ENCODE measurements around the gene FH.

The FH gene

DNA sequence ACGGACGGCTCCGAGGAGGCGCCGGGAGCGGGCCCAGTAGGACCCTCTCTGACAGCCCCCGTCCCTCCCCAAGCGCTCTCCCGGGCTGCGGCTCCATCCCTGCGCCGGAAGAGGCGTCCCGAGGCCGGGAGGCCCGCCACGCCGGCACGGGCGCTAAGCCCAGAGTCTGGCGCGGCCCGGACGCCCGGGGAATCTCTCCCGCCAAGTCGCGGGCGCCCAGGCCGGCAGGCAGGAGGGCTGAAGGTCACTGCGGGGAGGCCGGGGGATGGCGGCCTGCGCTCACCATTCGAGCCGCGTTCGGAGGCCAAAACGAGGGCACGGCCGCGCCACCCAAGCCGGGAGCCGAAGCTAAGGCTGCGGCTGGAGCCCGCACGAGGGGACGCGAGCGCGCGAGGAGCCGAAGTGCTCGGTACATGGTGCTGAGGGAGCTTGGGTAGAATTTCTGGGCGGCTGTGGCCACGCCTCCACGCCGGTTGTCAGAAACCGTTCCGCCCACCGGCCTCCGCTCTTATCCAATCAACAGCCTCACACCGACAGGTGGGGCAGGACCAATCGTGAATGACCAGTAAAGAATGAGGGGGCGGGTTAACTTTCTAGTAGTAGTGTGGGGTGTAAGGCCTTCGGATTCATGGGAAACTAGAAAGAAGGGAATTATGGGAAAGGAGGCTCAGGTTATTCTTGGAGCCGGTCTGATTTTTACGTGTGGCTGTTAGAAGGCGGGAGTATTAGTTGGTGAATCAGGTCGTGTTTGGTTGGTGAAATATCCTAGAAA, at the start of gene FH:
FH (minus strand) TSS at position 448 of the 772 bp plus-strand sequence; CDS start at position 415, 33 bp downstream.
- peak; percentile 95 for DNase-seq (ENCODE audit: low spot score)

DNA sequence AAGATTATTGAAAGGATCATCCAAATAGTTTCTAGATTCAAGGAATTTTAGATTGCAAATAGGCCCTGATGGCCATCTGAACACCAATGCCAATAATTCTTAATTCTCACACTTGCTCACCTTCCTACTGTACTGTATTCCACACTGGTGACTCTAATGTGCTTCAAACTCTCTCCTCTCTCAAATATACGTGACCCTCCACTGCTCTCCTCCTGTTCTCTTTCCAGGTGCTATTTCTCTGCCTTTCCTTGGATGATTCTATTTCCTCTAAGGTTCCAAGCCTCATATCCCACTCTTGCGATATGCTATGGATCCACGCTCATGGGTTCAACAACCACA, 41.3 kb upstream of the FH start:
- DNase-seq (ENCODE audit: low spot score) = no peak

DNA sequence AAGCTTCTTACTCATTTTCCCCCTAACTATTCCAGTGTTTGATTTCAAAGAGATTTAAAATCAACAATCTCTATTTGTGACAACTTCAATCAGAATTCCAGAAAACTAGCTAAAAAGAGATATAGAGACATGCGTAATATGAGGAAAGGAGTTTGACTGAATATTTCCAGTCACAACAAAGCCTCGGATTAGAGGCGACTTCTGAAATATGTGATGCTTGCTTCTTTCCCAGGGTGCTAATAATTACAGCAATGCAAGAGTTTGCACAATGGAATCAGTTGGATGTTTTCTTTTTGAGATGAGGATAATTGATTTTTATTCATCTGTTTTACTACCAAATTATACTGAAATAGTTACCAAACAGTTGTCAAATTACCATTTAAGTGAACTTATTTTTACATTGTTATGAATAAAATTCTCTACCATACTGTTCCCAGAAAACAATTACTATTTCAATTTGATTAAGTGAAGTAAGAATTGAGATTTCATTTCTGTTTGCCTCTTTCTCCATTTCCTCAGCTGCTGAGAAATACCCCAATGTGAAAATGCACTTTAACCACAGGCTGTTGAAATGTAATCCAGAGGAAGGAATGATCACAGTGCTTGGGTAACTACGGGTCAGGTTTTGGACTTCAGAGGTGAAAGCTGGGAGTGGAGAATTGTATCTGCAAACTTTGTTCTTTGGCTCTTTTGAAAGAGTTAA, 40.7 kb upstream of the FH start:
- DNase-seq (ENCODE audit: low spot score) = no peak

DNA sequence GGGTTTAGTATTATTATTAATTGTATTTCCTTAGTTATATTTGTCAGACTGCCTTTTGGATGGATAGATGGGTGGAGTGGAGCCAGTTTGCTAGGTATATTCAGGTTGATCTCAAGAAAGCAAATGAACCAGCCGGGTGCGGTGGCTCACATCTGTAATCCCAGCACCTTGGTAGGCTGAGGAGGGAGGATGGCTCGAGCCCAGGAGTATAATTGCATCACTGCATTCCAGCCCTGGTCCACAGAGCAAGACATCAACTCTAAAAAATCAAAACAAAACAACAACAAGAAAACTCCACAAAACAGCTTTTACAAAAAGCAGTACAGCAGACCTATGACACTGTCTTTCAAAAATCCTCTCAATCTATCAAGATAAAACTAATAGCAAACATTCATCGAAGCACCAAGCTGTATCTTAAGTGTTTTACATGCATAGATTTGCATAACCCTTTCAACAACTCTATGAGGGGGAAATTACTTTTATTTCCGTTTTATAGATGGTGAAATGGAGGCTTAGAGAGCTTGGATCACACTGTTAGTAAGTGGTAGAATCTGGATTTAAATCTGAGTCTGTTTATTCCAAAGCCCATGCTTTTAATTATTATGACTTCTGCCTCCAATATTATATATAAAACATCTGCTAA, 38.1 kb upstream of the FH start:
- DNase-seq (ENCODE audit: low spot score) = no peak

DNA sequence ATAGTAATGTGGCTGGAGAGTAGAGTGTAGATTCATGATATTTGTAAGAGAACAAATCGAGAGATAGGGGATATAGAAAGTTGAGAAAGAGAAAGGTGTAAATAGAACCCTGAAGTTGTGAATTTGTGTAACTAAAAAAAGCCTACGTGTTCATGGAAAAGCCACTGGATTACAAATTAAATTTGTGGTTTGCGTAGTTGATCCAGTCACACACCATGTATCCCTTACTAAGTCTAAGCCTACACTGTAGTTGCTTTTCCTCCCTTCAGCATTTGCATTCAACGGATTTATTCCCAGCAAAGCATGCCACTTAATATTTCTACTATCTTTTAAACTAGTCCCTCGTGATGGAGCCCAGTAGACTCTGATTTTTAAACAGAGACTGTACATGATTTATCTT, 37.5 kb upstream of the FH start:
- no peak for DNase-seq (ENCODE audit: low spot score)

DNA sequence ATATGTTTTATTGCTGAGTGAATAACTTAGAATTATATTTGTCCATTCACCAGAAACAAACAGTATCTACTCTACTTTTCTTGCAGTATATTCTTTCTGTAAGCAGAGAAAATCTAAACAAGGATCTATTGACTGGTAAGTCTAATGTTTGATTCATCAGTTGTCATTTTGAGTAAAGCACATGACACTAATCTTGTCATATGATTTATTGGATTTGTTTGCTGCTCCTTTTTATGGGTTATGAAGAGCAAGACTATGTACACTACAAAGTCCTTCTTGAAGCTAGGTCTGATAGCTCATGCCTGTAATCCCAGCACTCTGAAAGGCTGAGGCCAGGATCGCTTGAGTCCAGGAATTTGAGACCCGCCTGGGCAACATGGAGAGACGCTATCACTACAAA, 36.0 kb upstream of the FH start:
- DNase-seq (ENCODE audit: low spot score) = no peak

DNA sequence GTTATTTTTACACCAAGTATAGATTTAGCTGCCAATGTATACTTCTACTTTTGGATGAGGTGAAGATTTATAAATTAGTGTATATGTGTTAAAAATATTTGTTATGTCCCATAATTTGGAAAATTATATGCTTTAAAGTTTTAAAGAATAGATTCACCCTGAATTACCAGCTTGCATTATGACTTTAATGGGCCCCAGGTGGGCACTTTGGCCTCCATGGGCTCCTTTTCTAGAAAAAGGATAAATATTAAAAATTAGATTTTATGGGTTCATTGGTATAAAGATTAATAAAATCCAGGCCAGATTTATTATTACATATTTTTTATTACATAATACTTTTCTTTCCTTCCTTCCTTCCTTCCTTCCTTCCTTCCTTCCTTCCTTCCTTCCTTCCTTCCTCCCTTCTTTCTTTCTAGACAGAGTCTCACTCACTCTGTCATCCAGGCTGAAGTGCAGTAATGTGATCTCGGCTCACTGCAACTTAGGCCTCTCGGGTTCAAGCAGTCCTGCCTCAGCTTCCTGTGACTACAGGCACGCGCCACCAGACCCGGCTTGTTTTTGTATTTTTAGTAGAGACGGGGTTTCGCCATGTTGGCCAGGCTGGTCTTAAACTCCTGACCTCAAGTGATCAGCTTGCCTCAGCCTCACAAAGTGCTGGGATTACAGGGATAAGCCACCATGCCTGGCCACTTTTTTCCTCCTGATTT, 34.5 kb upstream of the FH start:
- DNase-seq (ENCODE audit: low spot score) = no peak

DNA sequence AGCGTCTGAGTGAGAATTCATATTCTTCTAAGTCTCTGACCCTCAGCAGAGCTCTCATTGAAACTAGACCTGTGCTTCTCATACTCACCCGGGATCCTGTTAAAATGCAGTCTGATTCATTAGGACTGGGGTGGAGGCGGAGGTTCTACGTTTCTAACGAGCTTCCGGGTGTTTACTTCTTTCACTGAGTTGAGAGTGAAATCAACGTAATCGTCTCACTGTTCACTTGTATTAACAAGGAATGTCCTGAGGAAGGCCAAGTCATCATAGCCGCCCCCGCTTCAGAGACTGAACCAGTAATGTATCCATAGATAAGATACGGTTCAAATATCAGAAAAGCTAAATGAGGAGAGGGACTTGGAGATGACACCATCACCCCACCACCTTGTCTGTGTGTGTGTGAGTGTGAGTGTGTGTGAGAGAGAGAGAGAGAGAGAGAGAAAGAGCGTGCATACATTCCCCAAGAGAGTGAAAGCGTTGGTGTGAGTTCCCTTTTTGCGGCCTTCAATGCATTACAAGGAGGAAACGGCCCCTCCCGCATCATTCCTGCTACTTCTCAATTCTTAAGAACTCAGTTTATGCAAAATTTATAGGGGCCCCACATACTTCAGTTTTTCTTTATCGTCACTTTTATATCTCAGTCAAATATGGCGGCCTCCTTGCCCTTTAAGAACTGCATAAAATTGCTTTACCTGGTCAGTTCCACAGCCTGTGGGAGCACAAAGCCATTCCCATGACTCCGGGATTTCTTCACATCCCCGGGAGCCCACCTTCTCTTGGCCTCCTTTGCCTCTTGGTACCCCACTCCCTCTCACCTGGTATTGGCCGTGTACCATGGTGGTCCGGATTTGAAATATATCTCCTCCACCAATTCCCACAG, 32.4 kb upstream of the FH start:
- DNase-seq (ENCODE audit: low spot score) = no peak

DNA sequence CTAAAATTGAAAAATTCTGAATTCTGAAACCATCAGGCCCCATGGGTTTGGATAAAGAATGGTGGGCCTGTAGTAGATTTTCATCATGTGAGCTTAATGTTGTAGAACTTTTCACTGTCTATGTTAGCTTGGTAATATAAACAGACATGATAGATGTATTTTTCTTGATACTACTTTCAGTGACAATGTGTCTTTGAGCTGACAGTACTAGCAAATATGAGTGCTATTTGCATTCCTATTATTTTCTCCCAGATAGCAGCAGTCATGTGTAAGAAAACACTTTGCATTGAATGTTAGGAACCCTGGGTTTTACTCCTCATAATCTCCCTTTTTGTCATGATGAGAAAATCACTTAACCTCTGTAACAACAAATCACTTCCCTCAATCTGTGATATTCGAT, 30.8 kb upstream of the FH start:
- DNase-seq (ENCODE audit: low spot score) = no peak

DNA sequence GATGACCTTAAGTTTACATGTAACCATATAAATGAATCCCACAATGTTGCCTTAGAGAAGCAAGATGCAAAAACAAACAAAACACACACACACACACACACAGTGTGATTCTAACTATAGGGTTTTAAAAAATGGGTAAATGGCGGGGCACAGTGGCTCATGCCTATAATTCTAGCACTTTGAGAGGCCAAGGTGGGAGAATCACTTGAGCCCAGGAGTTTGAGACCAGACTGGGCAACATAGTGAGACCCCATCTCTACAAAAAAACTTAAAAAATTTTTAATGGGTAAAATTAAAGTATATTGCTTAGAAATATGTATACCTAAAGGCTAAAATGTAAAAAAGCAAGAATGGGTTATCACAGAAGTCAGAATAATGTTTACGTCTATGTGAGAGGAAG, 28.5 kb upstream of the FH start:
- DNase-seq (ENCODE audit: low spot score) = no peak

DNA sequence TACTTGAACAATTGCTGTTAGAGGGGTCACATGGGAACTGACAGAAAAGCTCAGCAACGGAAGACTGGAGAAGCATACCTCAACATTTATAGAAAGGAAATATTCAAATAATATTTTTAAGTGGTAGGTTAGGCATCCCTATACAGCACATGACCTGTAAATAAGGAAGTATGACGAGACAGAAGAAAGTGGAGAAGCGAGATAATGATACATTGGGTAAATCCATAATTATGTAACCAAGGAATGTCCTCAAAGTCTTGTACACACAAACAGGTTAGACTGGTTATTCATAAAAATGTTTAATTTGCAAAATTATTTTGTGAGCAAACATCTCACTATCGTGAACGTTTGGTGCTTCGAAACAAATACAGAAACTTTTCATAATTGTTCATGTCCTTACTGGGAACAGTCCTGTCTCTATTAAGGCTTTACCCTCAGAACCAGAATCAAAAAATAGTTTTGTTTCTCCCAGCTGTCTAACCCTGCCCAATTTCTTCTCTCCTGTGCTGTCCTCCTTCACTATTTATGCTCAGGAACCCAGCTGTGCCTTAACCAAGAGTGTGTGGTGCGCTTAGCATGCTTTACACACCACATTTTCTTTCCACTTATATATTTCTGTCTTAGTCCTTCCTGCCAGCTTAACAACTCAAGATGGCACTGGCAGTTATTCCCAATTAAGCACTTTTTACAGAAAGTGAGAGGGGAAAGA, 22.8 kb upstream of the FH start:
- no peak for DNase-seq (ENCODE audit: low spot score)

DNA sequence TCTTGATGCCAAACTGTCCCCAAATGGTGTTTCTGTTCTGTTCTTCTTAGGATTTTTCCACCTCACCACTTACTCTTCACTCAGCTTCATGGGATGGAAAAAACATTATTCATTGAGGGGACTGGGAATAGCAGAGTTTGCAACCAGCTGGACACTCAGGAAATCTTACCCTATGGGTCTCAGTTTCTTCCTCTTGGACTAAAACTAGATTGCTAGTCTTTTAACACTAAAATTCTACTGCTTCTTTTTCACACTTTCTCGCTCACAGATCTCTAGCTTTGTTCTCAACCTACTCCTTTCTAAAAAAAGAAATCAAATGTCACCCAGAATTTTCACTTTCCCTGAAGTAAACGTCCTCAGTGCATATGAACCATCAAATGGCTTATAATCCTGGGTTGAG, 17.4 kb upstream of the FH start:
- no peak for DNase-seq (ENCODE audit: low spot score)

DNA sequence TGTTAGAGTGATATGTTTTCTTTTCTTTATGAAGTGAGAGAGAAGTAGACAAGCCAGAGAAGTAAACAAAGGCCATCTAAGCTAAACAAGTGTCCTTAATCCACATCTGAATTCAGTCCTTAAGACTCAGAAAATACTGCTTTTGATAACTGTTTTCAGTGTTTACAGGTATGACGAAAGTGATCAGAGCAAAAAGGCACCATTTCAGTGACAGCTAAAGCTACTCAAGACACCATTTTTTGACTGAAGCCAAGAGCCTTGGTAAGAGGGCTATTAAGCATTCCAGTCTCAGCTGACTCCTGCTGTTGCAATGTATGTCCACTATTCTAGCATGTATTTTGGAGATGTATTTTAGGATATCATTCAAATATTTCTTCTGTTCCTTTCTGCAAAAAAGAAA, 16.7 kb upstream of the FH start:
- no peak for DNase-seq (ENCODE audit: low spot score)

DNA sequence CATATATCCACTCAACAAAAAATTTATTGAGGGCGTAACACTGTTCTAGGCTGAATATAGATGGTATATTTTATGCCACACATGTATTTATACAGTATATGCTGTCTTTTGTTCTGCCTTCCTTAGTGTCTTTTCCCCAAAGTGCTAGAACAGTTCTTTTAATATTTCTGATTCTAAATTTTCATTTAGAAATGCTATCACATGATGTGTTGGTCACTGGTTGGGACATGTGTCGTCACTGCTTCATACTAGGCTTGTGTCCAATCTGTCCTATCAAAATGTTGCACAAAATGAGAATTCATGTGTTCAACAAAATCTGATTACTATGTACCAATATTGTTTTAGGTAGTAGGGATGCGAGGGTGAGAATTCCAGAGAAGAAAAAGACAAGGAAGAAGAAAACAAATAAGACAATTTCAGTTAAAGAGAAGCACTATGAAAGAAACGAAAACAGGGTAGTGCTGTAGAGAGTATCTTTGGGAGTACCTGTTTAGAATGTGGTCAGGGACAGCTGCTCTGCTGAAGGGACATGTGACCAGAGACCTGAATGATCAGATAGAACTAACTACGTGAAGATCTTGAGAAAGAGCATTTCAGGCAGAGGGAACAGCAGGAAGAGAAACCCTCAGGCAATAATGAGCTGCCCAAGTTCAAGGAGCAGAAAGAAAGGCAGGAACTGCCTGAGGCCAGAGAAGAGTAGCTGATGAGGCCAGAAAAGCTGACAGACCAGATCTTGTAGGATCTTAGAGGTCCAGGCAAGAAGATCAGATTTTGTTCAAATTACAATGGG, 14.0 kb upstream of the FH start:
- no peak for DNase-seq (ENCODE audit: low spot score)

DNA sequence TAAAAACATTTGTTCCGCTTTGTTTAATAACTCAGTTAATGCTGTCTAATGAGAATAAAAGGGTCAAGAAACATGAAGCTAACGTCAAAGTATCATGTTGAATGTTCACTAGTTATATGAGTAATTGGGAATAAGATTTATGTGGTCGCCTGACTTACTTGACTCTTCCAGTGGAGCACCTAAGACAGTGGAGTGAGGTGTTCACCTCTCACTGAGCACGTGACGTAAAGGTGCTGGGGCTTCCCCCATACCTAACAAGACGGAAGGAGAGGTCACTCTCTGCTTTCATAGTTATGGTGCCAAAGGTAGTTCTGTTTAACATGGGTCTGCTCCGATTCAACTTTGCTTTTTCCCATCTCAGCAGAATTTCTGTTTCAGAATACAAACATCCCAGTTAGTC, 13.3 kb upstream of the FH start:
- no peak for DNase-seq (ENCODE audit: low spot score)

DNA sequence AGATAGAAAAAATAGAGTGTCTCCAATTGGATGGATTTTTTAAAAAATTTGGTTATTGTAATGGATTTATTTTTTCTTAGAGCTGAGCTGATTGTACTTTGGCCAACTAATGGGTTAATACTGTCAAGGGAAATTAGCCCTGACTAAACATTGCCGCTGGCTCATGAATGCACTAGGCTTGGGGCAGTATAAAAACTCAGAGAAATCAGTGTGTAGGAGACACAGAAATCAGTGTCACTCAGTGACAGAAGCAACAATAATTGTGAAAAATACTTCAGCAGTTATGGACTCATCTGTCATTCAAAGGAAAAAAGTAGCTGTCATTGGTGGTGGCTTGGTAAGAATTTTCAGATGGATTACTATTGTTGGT, 12.6 kb upstream of the FH start, which contains the start of gene KMO:
KMO (plus strand) TSS at position 217 of the 370 bp plus-strand sequence; CDS start at position 284, 67 bp downstream.
- no peak for DNase-seq (ENCODE audit: low spot score)

DNA sequence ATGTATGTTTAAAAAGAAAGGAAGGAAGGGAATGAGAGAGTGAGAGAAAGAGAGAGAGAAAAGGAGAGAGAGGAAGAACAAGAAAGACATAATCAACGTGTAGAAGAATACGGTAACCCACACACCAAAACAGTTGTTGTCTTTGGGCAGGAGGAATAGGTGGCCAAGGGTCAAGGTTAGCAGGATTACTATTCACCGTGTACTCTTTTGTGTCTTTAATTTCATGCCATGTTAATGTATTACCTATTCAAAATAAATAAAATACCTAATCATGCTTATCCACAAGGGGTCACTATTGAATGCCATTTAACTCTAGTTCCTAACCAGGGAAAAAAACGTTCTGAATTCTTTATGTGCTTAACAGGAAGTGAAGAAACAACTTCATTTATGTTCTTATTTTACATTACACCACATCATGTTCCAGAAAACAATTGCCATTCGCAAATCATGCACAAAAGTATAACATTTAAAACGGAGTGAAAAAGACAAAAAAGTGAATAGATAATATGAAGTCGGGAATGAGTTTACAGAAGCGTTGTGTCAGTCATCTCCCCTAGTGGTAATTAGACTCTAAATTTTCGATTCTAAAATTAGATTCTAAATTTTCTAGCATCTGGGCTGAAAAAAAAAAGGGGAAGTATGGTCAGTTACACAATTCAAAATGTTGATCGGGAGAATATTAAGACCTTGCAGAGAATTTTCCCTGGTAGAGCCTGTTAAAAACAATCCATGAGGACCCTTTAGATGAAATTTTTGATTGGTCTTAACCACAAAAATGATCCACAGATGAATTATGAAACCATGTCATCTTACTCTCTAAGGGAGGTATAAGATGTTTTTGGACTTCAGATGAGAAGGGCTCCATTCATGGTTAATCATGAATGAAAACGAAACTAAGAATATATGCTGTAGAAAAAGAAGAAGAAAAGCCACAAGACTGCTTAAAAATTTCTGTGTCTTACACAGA, 11.9 kb upstream of the FH start:
- DNase-seq (ENCODE audit: low spot score) = no peak

DNA sequence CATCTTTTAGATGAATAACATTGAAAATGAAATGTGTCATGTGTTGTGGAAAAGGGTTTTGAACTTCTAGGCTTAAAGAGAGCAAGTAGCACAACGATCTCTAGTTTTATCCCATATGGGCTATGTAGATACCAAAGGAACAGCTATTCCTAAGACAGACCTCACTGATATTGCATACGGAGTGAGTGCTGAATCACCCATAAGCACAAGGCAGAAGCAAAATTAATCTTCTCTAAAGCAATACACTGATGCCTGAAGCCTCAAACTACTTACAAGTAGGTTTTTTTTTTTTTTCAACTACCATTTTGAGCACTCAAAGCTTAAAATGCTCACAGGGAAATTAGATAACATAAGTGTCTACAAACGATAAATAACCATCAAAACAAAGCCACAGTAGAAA, 7.6 kb upstream of the FH start:
- no peak for DNase-seq (ENCODE audit: low spot score)

DNA sequence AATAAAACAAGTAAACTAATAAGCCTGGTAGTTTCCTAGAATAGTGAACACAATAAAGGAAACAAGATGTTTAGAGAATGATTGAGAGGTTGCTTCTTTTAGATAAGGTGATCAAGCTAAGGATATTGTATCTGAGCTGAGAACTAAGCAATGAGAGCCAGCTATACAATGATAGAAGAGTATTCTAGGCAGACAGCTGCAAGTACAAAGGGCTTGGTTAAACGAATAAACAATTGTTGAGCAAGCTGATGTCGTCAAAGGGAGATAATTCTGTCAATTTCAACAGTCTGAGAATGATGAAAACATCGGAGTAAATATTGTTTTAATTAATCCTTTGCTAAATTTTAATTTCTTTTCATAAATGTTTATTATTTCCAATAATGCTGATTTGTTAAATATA, 5.5 kb upstream of the FH start:
- DNase-seq (ENCODE audit: low spot score) = no peak

All from ecto neural progenitor cell (in vitro differentiated cells).